ENCODE results near the gene DAPK2. TPM values are rescaled to one million over a fixed set of nuclear protein-coding genes. Genes with fewer than 3 reads are reported as not detected.

Gene DAPK2
- total RNA-seq, 1 experiment from 2014 or later: 2.3 TPM

DNA sequence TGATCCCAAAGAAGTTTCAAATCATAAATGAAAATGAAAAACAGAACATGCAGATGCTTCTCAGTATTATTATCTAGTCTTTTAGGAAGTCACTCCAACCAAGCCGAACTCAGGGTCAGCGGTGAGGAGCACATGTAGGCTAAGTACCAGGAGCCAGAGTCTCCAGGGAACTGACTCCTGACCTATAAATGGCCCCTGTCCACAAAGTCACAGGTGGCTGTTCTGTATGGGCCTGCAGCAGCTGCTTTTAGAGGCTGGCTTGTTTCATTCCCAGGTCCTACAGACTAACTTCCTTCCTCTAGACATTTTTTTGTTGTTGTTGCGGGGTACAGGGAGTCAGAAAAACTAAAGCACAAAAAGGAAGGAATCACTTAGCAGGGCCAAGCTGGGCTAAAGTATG, 54.6 kb downstream of the DAPK2 start (continued):
- TF ChIP-seq, protein P1, sequence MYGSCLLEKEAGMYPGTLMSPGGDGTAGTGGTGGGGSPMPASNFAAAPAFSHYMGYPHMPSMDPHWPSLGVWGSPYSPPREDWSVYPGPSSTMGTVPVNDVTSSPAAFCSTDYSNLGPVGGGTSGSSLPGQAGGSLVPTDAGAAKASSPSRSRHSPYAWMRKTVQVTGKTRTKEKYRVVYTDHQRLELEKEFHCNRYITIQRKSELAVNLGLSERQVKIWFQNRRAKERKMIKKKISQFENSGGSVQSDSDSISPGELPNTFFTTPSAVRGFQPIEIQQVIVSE (CRISPR knock-in tag; IDR thresholded peaks at IDR 0.05; ENCODE audit: borderline replicate concordance): no peak
- TF ChIP-seq NFYB (CRISPR knock-in tag; conservative IDR thresholded peaks at IDR 0.05; ENCODE audit: low read depth) (no peak), ZNF232 (CRISPR knock-in tag; IDR thresholded peaks at IDR 0.05) (no peak), KAT7 (CRISPR knock-in tag; IDR thresholded peaks at IDR 0.05; ENCODE audit: borderline replicate concordance) (no peak)
- TF ChIP-seq, protein P2, sequence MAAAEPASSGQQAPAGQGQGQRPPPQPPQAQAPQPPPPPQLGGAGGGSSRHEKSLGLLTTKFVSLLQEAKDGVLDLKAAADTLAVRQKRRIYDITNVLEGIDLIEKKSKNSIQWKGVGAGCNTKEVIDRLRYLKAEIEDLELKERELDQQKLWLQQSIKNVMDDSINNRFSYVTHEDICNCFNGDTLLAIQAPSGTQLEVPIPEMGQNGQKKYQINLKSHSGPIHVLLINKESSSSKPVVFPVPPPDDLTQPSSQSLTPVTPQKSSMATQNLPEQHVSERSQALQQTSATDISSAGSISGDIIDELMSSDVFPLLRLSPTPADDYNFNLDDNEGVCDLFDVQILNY (CRISPR knock-in tag; IDR thresholded peaks at IDR 0.05): no peak

DNA sequence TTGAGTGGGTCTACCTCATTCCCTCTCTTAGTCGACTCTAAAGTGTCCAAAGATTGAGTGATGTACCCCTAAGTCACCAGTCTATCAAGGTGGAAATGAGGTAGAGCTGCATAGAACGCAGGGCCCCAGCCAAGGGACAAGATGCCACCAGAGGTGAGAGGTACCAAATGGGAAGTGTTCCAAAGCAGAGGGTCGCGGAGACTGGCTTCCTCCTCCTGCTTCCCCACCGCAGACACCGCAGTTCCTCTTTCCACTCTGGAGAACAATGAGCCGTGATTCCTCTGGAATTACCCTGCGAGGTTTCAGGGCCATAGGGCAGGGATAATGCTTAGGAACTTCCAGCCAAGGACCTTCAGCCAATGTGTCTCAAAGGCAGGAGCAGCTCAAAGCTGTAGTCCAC, 55.8 kb downstream of the DAPK2 start:
- DNase-seq (ENCODE audit: low spot score) (no peak), ATAC-seq (no peak)
- no peak for TF ChIP-seq GABPB1 (CRISPR knock-in tag; IDR thresholded peaks at IDR 0.05)
- TF ChIP-seq EMX1 (CRISPR knock-in tag; IDR thresholded peaks at IDR 0.05): no peak
- TF ChIP-seq, protein P3, sequence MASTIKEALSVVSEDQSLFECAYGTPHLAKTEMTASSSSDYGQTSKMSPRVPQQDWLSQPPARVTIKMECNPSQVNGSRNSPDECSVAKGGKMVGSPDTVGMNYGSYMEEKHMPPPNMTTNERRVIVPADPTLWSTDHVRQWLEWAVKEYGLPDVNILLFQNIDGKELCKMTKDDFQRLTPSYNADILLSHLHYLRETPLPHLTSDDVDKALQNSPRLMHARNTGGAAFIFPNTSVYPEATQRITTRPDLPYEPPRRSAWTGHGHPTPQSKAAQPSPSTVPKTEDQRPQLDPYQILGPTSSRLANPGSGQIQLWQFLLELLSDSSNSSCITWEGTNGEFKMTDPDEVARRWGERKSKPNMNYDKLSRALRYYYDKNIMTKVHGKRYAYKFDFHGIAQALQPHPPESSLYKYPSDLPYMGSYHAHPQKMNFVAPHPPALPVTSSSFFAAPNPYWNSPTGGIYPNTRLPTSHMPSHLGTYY (CRISPR knock-in tag; IDR thresholded peaks at IDR 0.05): no peak
- no peak for TF ChIP-seq ZNF423 (CRISPR knock-in tag; IDR thresholded peaks at IDR 0.05)
- TF ChIP-seq HMGA2 (CRISPR knock-in tag; IDR thresholded peaks at IDR 0.05): no peak
- TF ChIP-seq SOX15 (CRISPR knock-in tag; IDR thresholded peaks at IDR 0.05): no peak
- TF ChIP-seq, protein P4, sequence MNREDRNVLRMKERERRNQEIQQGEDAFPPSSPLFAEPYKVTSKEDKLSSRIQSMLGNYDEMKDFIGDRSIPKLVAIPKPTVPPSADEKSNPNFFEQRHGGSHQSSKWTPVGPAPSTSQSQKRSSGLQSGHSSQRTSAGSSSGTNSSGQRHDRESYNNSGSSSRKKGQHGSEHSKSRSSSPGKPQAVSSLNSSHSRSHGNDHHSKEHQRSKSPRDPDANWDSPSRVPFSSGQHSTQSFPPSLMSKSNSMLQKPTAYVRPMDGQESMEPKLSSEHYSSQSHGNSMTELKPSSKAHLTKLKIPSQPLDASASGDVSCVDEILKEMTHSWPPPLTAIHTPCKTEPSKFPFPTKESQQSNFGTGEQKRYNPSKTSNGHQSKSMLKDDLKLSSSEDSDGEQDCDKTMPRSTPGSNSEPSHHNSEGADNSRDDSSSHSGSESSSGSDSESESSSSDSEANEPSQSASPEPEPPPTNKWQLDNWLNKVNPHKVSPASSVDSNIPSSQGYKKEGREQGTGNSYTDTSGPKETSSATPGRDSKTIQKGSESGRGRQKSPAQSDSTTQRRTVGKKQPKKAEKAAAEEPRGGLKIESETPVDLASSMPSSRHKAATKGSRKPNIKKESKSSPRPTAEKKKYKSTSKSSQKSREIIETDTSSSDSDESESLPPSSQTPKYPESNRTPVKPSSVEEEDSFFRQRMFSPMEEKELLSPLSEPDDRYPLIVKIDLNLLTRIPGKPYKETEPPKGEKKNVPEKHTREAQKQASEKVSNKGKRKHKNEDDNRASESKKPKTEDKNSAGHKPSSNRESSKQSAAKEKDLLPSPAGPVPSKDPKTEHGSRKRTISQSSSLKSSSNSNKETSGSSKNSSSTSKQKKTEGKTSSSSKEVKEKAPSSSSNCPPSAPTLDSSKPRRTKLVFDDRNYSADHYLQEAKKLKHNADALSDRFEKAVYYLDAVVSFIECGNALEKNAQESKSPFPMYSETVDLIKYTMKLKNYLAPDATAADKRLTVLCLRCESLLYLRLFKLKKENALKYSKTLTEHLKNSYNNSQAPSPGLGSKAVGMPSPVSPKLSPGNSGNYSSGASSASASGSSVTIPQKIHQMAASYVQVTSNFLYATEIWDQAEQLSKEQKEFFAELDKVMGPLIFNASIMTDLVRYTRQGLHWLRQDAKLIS (CRISPR knock-in tag; IDR thresholded peaks at IDR 0.05; ENCODE audit: borderline replicate concordance): no peak
- TF ChIP-seq, protein P5, sequence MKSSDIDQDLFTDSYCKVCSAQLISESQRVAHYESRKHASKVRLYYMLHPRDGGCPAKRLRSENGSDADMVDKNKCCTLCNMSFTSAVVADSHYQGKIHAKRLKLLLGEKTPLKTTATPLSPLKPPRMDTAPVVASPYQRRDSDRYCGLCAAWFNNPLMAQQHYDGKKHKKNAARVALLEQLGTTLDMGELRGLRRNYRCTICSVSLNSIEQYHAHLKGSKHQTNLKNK (CRISPR knock-in tag; IDR thresholded peaks at IDR 0.05): no peak
- TF ChIP-seq, protein P6, sequence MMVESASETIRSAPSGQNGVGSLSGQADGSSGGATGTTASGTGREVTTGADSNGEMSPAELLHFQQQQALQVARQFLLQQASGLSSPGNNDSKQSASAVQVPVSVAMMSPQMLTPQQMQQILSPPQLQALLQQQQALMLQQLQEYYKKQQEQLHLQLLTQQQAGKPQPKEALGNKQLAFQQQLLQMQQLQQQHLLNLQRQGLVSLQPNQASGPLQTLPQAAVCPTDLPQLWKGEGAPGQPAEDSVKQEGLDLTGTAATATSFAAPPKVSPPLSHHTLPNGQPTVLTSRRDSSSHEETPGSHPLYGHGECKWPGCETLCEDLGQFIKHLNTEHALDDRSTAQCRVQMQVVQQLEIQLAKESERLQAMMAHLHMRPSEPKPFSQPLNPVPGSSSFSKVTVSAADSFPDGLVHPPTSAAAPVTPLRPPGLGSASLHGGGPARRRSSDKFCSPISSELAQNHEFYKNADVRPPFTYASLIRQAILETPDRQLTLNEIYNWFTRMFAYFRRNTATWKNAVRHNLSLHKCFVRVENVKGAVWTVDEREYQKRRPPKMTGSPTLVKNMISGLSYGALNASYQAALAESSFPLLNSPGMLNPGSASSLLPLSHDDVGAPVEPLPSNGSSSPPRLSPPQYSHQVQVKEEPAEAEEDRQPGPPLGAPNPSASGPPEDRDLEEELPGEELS (CRISPR knock-in tag; IDR thresholded peaks at IDR 0.05): no peak
- TF ChIP-seq GTF2I (CRISPR knock-in tag; conservative IDR thresholded peaks at IDR 0.05): no peak
- no peak for TF ChIP-seq ETV6 (CRISPR knock-in tag; IDR thresholded peaks at IDR 0.05)
- TF ChIP-seq CREB1 (CRISPR knock-in tag; IDR thresholded peaks at IDR 0.05): no peak
- no peak for TF ChIP-seq ZBTB21 (CRISPR knock-in tag; IDR thresholded peaks at IDR 0.05; ENCODE audit: borderline replicate concordance)
- TF ChIP-seq MXD4 (CRISPR knock-in tag; IDR thresholded peaks at IDR 0.05; ENCODE audit: borderline replicate concordance): no peak
- TF ChIP-seq ESRRA (CRISPR knock-in tag; IDR thresholded peaks at IDR 0.05; ENCODE audit: borderline replicate concordance): no peak
- no peak for TF ChIP-seq JUN (CRISPR knock-in tag; IDR thresholded peaks at IDR 0.05)
- TF ChIP-seq, protein P7, sequence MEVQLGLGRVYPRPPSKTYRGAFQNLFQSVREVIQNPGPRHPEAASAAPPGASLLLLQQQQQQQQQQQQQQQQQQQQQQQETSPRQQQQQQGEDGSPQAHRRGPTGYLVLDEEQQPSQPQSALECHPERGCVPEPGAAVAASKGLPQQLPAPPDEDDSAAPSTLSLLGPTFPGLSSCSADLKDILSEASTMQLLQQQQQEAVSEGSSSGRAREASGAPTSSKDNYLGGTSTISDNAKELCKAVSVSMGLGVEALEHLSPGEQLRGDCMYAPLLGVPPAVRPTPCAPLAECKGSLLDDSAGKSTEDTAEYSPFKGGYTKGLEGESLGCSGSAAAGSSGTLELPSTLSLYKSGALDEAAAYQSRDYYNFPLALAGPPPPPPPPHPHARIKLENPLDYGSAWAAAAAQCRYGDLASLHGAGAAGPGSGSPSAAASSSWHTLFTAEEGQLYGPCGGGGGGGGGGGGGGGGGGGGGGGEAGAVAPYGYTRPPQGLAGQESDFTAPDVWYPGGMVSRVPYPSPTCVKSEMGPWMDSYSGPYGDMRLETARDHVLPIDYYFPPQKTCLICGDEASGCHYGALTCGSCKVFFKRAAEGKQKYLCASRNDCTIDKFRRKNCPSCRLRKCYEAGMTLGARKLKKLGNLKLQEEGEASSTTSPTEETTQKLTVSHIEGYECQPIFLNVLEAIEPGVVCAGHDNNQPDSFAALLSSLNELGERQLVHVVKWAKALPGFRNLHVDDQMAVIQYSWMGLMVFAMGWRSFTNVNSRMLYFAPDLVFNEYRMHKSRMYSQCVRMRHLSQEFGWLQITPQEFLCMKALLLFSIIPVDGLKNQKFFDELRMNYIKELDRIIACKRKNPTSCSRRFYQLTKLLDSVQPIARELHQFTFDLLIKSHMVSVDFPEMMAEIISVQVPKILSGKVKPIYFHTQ (CRISPR knock-in tag; IDR thresholded peaks at IDR 0.05): no peak
- ChIA-PET POLR2A (no interaction called here), CTCF (no interaction called here)
- no peaks in the 10 kb centered on the region for H3K27me3 Mint-ChIP-seq (ENCODE audit: low read depth)
- no peaks in the 10 kb centered on the region for H3K36me3 Mint-ChIP-seq
- H3K9me3 Mint-ChIP-seq: no peaks in the 10 kb centered on the region
- no peaks in the 10 kb centered on the region for H3K4me1 Mint-ChIP-seq
- H3K4me3 Mint-ChIP-seq: no peak overlapping the region
- H3K27ac Mint-ChIP-seq: no peak overlapping the region

Data from WTC11 (cell line).